DLD1 (cell line): ENCODE results near the gene DUS4L.

Experiments
- in situ Hi-C: cut with HindIII; loops from 2 replicates; pipeline ENCODE4 v1.10.0; 2017; ENCODE audit warnings: low sequenced_read_pairs

The DUS4L gene

DNA sequence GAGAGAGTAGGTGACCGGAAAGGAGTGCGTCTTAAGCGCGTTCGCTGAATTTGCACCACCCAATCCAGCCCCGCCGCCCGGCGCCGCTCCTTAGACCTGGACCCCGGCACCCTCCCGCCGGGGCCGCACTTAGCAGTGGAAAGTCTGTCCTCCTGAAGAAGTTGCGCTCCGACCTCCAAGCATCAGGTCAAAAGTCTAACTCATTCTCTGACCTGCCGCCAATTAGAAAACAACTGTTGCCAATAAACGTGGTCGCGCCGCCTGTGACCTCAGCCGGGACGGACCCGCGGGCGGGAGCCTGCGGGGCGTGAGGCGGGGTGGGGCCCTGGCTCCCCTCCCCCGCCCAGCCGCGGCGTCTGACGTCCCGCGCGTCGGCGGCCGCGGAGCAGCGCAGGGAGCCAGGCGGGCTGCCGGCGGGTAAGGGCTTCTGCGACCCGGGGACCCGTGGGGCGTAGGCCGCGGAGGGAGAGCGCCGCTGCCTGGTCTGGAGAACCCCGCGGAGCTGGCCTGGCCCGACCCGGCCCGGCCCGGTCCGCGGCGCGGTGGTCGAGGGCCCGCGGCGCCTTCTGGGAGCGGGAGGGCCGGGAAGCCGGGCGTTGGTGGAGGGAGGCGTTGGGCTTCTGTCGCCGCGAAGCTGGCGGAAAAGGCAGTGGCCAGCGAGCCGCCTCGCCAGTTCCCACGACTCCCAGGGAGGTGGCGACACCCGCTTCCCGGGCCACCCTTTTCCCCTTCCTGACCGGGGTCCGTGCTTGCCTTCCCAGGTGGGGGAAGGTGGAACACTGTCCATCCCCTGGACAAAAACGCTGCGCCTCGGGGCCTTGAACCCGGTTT is 16.3 kb downstream of the DUS4L start, which contains the start of gene BCAP29:
BCAP29 (plus strand) TSS at position 362 of the 831 bp plus-strand sequence. CDS start 527 bp downstream, outside the sequence.
- in situ Hi-C loops: no loop called here

DNA sequence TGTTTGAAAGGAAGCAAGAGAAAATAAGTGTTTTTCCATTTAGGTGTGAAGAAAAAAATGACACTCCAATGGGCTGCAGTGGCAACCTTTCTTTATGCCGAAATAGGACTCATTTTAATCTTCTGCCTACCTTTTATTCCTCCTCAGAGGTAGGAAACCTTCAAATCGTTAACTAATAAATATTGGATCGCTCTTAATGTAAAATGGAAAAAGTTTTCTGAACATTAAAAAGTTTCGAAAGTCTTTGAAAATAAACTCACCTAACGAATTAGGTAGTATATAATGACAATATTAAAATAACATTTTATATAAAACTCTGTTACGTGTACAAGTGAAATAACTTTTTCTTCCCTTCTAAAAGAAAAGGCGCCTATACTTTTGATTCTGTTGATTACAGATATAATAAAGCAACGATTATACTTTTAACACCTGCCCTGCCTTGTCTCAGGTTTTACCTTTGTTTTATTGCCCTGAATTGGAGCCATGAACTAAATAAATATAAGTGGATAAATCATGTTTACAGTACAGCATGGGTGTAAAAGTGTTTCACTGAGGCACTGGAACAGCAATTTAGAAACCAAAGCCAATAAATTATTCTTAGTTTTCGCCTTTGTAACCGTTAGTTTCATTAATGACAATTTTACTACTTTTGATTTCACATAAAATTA is 17.1 kb downstream of the DUS4L start:
- in situ Hi-C loops: no loop called here

- in situ Hi-C loops: no loop called here
Observed at GRCh38 chr7:107581387-107582013, 17.7 kb downstream of the DUS4L start.

DNA sequence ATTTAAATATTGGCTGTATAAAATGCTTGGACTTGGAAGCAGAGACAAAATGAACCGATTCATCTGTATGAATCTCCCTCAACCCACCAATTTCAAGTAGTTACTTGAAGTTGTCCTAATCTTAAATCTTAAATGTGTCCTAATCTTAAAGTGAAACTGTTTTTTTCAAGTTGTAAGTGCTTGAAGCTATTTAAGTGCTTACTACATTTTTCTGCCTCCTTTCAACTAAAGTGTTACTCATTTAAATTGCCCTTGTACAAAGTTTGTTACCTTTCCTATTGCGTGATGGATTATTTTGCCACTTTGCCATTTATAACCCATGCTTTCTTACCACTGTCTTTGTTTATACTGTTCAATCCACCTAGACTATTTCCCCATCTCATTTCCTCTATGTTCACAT is 19.1 kb downstream of the DUS4L start:
- in situ Hi-C loops: no loop called here

DNA sequence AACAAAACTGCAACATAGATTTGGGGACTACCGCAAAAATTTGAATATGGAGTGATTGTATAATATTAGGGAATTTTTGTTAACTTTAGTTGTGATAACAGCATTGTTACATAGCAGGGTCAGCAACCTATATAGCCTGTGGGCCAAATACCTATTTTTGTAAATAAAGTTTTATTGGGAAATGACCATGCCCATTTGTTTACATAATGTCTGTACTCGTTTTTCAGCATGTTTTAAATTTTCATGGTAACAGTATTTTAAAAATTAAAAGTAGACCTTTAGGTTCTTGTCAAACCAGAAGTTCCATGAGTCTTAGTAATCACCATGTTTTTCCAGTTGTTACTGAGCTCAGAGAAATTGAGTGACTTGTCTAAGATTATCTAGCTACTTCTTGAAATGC is 20.9 kb downstream of the DUS4L start:
- in situ Hi-C loops: no loop called here

DNA sequence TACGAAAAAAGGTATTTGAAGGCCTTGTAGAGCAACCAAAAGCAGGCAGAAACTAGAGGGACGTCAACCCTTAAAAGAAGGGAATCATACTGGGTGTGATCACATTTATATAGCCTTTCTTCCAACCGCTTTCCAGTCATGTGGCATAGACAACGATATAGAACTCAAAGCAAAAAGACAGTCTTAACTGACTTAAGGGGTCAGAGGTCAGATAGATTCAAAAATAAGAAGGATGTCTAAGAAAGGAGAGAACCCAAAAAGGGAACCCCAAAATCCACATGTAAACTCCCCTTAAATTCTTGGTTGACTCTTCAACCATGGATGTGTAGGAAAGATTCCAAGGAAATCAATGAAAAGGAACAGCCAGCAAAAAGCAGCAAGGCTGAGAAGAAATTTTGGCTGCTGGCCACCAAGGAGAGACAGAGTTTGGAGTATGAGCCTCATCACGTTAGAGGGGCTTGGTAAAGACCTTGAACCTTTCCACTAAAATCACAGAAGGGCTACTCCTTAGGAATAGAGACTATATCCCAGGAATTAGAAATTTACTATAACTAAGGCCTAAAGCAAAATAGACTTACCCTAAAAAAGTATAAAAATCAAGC is 24.9 kb downstream of the DUS4L start:
- in situ Hi-C loops: no loop called here

GRCh38 chr7:107591421-107591820 is 27.6 kb downstream of the DUS4L start:
- in situ Hi-C loops: no loop called here

GRCh38 chr7:107592361-107593024 is 28.7 kb downstream of the DUS4L start:
- in situ Hi-C loops: no loop called here

GRCh38 chr7:107593025-107593410 is 29.2 kb downstream of the DUS4L start:
- in situ Hi-C loops: no loop called here

- in situ Hi-C loops: no loop called here
Observed at GRCh38 chr7:107594961-107595737, 31.4 kb downstream of the DUS4L start.

DNA sequence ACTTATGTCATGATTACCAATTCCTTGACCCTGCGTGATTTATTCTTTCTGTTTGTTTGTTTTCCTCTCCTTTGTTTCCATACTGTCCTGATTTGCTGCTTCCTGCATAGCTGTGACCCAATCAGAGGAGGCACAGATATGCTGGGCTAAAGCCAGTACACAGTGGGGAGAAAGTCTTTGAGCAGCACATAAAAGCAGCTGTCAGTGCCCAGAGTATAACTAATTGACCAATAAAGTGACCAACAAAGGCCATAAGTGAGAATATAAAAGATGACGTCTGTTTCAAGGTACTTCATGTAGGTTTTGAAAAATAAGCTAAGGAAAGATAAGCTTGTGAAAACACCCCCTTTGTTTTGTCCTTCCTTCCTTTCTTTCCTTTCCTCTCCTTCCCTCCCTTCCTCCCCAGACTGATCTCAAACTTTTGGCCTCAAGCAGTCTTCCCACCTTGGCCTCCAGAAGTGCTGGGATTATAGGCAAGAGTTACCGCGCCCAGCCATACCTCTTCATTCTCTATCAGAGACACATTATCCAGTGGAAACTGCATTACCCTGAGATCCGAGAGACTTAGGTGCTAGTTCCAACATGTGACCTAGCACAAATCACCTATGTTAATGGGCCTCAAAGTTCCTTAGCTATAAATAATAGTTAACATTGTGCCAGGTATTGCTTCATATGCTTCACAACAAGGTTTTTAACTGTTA is 33.3 kb downstream of the DUS4L start:
- in situ Hi-C loops: no loop called here

DNA sequence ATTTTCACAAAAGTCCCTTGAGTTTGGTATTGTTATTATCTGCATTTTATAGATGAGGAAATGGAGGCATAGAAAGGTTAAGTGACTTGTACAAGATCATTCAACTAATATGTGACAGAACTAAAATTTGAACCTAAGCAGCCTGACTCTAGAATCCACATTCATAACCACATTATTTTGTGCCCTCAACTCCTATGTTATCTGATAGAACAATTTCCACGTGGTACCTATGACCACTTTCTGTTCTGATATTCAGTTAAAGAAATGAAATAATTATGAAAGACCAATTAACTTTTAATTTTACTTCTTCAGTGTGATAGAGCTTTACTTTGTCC is 33.8 kb downstream of the DUS4L start:
- in situ Hi-C loops: no loop called here

DNA sequence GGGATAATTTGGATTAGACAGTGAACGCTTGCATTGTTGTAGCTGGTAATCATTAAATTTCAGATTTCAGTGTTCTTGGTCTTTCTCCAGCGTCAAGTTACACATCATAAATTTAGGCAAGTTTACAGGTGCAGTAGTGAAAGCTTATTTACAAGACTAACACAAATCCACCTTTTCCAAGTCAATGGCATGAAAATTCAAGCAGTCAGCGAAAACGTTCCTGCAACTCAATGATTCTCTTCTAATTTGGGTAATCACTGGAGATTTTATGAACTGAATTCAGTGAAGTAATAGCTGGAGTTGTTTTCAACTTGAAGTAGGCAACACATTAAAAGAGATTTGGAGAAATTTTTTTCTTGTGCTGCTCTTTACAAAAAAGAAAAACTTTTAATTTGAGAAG is 34.2 kb downstream of the DUS4L start:
- in situ Hi-C loops: no loop called here

GRCh38 chr7:107599262-107599661 is 35.5 kb downstream of the DUS4L start:
- in situ Hi-C loops: no loop called here

GRCh38 chr7:107600816-107601215 is 37.0 kb downstream of the DUS4L start:
- in situ Hi-C loops: no loop called here

DNA sequence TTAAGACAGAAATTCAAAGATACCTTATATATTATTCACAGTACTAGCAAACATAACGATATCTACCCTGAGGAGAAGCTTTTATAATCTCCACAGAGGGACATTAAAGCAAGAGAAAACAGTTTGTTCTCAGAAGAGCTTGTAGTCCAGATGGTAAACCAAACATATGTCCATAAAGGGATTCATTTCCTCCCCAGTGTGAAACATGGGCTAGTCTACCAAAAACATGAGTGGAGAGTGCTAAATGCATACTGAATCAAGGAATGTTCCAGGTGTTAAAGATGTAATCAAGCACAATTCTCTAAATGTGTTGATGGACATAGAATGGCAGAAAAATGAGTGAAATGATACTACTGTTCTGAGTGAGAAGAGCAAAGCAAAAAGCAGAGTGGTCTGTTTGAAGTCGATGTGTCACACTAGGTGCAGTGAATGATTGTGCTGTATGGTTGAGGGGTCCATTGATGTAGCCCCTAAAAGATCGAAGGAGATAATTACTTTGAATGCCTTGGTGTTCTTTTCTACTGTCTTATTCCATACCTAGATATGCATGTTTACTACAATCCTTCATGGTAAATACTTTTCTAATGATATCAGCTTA is 41.5 kb downstream of the DUS4L start:
- in situ Hi-C loops: no loop called here

GRCh38 chr7:107606303-107606702 is 42.5 kb downstream of the DUS4L start:
- in situ Hi-C loops: no loop called here

DNA sequence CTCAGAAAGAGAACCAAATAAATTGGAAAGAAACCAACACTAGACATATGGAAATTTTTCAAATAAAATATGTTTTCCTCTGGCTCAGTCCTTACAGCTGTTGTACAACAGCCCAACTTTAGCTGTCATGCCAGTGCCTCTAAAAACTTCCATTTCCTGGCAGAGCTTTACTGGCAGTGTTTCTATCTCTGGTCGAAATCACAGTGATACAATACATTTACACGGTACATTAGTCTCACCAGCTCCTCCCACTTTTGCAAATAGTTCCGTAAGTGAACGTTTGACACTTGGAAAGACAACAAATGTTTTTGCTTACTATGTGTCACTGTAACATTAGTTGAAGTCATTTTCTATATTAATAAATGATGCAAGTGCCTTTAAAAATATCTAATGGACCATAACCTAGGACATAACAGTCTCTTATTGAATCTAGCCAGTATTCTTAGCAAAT is 46.1 kb downstream of the DUS4L start:
- in situ Hi-C loops: no loop called here

DNA sequence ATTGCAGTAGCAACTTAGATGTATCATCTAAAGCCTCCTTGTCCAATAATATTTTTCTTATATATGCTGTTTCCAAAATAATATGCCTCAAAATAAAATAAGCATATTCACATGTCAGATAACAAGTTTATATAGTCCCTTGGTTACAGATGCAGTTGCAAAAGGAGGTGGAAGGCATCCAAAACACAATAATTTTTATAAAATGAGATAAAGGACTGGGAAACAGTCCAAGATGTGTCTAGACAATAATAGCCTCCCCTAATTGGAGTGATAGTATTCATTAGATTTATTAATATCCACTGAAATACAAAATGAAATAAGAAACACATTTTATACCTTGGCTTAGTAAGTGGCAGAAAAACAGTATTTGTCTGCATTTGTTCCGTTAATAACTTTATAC is 46.6 kb downstream of the DUS4L start:
- in situ Hi-C loops: no loop called here
